ENCODE data around the gene ANO9.

Gene ANO9

GRCh38 chr11:488992-489391 is 47.2 kb upstream of the ANO9 start:
- no peak for TF ChIP-seq CTCF (IDR thresholded peaks at IDR 0.05; ENCODE audit: insufficient read depth, low read length, poor library complexity, severe bottlenecking)
- DNase-seq (ENCODE audit: extremely low read depth, insufficient read length) = no peak
- H3K27me3 ChIP-seq (replicated peaks; ENCODE audit: control insufficient read depth, insufficient read depth, low read length) = no peaks in the 10 kb centered on the region
- no peak overlapping the region for H3K4me3 ChIP-seq (replicated peaks; ENCODE audit: low read depth, low read length)
- H3K36me3 ChIP-seq (ENCODE audit: control insufficient read depth, insufficient read depth, low read length) = peaks cover 9% of the 10 kb centered on the region

GRCh38 chr11:488579-488978 is 46.8 kb upstream of the ANO9 start:
- no peak overlapping the region for H3K4me3 ChIP-seq (replicated peaks; ENCODE audit: low read depth, low read length)
- no peak for TF ChIP-seq CTCF (IDR thresholded peaks at IDR 0.05; ENCODE audit: insufficient read depth, low read length, poor library complexity, severe bottlenecking)
- DNase-seq (ENCODE audit: extremely low read depth, insufficient read length) = no peak
- peaks cover 6% of the 10 kb centered on the region for H3K36me3 ChIP-seq (ENCODE audit: control insufficient read depth, insufficient read depth, low read length)
- no peaks in the 10 kb centered on the region for H3K27me3 ChIP-seq (replicated peaks; ENCODE audit: control insufficient read depth, insufficient read depth, low read length)

GRCh38 chr11:488062-488461 is 46.3 kb upstream of the ANO9 start:
- Histone ChIP-seq H3K36me3 (ENCODE audit: control insufficient read depth, insufficient read depth, low read length) (peaks cover 4% of the 10 kb centered on the region), H3K27me3 (replicated peaks; ENCODE audit: control insufficient read depth, insufficient read depth, low read length) (no peaks in the 10 kb centered on the region), H3K4me3 (replicated peaks; ENCODE audit: low read depth, low read length) (no peak overlapping the region)
- DNase-seq (ENCODE audit: extremely low read depth, insufficient read length) = no peak
- TF ChIP-seq CTCF (IDR thresholded peaks at IDR 0.05; ENCODE audit: insufficient read depth, low read length, poor library complexity, severe bottlenecking) = no peak

- no peak for TF ChIP-seq CTCF (IDR thresholded peaks at IDR 0.05; ENCODE audit: insufficient read depth, low read length, poor library complexity, severe bottlenecking)
- no peaks in the 10 kb centered on the region for H3K27me3 ChIP-seq (replicated peaks; ENCODE audit: control insufficient read depth, insufficient read depth, low read length)
Measured at GRCh38 chr11:487571-488021, 45.8 kb upstream of the ANO9 start.

GRCh38 chr11:486189-486588 is 44.4 kb upstream of the ANO9 start:
- Histone ChIP-seq H3K36me3 (ENCODE audit: control insufficient read depth, insufficient read depth, low read length) (peaks cover 1% of the 10 kb centered on the region), H3K27me3 (replicated peaks; ENCODE audit: control insufficient read depth, insufficient read depth, low read length) (no peaks in the 10 kb centered on the region), H3K4me3 (replicated peaks; ENCODE audit: low read depth, low read length) (no peak overlapping the region)
- TF ChIP-seq CTCF (IDR thresholded peaks at IDR 0.05; ENCODE audit: insufficient read depth, low read length, poor library complexity, severe bottlenecking) = no peak
- DNase-seq (ENCODE audit: extremely low read depth, insufficient read length) = no peak

More at GRCh38 chr11:487571-488021, 45.8 kb upstream of the ANO9 start:
- DNase-seq (ENCODE audit: extremely low read depth, insufficient read length) = no peak
- peaks cover 2% of the 10 kb centered on the region for H3K36me3 ChIP-seq (ENCODE audit: control insufficient read depth, insufficient read depth, low read length)
- H3K4me3 ChIP-seq (replicated peaks; ENCODE audit: low read depth, low read length) = no peak overlapping the region

- Histone ChIP-seq H3K27me3 (replicated peaks; ENCODE audit: control insufficient read depth, insufficient read depth, low read length) (no peaks in the 10 kb centered on the region), H3K36me3 (ENCODE audit: control insufficient read depth, insufficient read depth, low read length) (no peaks in the 10 kb centered on the region; the same call in none of the 2 replicates), H3K4me3 (replicated peaks; ENCODE audit: low read depth, low read length) (no peak overlapping the region)
- no peak for DNase-seq (ENCODE audit: extremely low read depth, insufficient read length)
- no peak for TF ChIP-seq CTCF (IDR thresholded peaks at IDR 0.05; ENCODE audit: insufficient read depth, low read length, poor library complexity, severe bottlenecking)
Measured at GRCh38 chr11:484616-485015, 42.8 kb upstream of the ANO9 start.

All from GM06990 (cell line).